Brain pericyte (primary cell): ENCODE data around the gene TMEM184B.

ENCODE experiments used
- DNase-seq: peaks from one replicate; pipeline ENCODE4 v3.0.0-alpha.2; 2012; ENCODE audit warnings: low read depth, low spot score

The TMEM184B gene

GRCh38 chr22:38308791-38309498 lies 36.1 kb upstream of the TMEM184B start:
- no peak for DNase-seq

- no peak for DNase-seq
These were observed 33.0 kb upstream of the TMEM184B start for GRCh38 chr22:38305471-38306448.

DNA sequence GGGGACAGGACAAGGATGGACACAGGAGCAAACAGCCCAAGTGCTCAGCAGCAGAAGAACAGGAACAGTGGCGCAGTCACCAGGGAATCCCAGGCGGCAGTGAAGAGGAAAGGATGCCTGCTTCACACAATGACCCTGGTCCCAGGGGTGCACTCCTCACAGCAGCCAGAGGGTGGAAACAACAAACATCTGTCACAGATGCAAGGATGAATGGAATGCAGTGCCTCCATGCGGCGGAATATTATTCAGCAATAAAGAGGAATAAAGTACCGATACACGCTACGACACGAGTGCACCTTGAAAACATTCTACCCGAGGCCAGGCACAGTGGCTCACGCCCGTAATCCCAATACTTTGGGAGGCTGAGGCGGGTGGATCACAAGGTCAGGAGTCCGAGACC lies 31.7 kb upstream of the TMEM184B start:
- no peak for DNase-seq

GRCh38 chr22:38303974-38304373 lies 31.2 kb upstream of the TMEM184B start:
- no peak for DNase-seq

DNA sequence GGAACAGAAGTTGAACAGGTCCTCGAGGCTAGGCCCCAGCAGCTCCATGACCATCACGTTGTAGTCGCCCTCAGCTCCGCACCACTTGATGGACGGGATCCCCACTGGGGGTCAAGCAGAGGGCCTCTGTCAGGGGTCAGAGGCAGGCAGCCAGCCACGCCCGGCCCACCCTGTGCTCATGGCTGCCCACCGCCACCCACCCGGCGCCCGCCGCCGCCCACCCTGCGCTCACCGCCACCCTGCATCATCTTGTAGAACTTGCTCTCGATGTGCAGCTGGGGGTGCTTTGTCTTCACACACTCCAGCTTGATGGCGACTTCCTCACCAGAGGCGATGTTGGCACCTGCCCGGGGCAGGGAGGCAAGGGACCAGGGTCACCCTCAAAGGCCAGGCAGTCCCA lies 30.1 kb upstream of the TMEM184B start:
- no peak for DNase-seq

- no peak for DNase-seq
These were observed 28.1 kb upstream of the TMEM184B start for GRCh38 chr22:38300946-38301345.

DNA sequence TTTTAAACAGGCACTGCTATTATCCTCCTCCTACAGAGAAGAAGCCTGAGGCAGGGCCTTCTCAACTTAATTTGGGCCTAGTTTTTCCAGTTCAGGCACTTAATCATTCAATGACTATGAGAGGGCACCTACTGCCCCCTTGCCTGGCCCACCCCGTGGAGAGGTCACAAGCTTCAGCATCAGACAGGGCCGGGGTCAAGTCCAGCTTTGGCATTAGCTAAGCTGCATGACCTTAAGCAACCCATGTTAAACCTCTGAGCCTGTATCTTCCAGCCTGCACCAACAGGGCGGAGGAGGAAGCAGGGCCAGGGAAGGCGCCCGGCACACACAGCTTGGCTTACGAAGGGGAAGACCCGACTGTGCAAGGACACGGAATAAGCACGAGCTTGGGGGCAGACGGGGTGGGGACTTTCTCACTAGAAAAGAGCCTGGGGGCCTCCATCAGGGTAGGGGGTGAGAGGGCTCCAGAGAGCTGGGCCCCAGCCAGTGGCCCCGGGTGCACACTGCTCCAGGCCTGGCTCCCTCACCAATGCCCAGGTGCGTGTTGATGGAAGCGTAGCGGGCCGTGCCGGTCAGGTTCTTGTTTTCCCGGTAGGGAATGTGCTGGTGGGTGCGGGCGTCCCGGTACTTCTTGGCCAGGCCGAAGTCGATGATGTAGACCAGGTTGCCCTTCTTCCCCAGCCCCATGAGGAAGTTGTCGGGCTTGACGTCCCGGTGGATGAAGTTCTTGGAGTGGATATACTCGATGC lies 27.6 kb upstream of the TMEM184B start:
- DNase-seq: no peak

DNA sequence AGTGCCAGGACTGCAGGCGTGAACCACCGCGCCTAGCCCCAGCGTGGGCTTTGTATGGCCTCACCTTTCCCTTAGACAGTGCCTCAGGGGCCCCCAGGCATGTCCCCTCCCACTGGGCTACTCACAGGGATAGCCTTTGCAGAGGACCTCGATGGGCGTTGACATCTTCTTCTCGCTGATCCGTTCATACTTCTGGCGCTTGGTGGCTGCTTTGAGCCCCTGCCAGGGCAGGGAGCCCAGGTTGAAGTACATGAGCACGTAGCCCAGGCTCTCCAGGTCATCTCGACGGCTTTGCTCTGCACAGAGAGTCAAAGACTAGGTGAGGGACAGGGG lies 26.9 kb upstream of the TMEM184B start:
- no peak for DNase-seq

- no peak for DNase-seq
These were observed 25.6 kb upstream of the TMEM184B start for GRCh38 chr22:38298312-38299005.

GRCh38 chr22:38296372-38296771 lies 23.6 kb upstream of the TMEM184B start:
- DNase-seq: no peak

- DNase-seq: no peak
These were observed 23.1 kb upstream of the TMEM184B start for GRCh38 chr22:38295863-38296262.

DNA sequence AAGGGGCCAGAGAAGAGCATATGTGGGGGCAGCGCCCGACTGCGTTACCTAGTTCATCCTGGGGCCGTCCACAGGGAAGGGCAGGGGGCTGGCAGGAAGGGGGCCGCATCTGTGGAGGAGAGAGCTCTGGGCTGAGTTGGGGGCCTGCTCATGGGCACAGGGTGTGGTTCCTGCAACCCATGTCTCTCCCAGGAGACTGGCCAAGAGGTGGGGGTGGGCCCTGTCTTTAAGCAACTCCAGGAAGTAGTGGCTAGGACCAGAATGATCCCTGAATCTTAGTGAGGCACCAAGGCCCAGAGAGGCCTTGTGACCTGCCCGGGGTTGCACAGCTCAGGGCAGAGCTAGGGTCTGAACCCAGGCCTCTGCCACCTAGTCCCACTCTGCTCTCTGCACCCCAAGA lies 22.5 kb upstream of the TMEM184B start:
- DNase-seq: no peak

DNA sequence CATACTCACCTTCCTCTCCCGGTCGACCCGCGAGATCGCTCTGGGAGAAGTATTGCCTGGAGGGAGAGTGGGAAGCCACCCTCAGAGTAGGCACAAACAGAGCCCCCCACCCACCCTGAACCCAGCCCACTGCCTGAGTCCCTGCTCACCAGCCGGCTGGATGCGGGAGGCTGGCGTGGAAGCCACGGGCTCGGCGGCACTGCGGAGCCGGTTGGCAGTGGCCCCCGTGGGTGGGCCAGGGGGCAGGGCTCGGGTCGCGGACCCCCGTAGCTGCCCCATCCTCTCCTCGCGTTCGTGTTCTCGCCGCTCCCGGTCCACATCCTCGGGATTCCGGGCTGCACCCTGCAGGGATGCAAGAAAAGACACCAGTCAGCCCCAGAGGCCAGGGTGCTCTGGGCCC lies 21.4 kb upstream of the TMEM184B start:
- no peak for DNase-seq

DNA sequence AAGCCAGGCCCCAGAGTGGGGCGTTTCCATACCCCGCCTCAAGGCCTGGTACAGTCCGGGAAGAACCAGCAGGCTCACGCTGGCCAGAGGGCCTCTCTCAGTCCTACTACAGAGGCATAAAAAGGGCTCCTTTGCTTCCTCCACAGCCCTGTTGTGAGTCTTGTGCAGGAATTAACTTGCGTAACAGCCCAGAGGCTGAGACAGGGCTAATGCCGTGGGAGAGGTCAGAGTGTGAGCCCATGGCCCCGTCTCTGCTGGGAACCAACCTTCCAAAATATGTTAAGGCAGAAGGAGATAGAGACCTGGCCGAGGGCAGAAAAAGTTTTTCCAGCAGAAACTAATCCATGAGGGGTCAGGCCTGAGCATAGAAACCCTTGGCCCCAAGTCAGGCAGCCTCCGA lies 19.9 kb upstream of the TMEM184B start:
- no peak for DNase-seq

GRCh38 chr22:38291201-38291777 lies 18.5 kb upstream of the TMEM184B start:
- no peak for DNase-seq

GRCh38 chr22:38290347-38290746 lies 17.5 kb upstream of the TMEM184B start:
- DNase-seq: no peak

DNA sequence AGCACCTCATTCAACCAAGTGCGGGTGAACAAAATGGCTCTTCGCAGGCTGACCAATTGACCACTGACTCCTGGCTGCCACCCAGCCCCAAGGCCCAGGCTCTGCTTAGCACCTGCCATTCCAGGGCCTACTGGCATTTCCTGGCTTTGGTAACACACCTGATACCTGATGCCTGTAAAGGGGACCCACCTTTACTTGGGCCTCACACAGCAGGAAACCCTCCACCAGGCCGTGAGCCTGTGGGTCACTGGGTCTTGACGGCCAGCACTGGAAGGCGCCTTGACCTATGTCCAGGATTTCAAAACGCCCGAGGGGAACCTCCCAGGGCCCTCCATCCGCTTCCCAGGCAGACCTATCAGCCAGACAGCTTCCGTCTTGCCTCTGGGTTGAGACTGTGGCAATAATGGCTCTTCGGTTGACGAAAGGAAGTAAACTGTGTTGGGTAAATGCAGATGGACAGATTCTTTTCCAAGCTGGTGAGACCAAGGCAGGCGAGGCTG lies 16.8 kb upstream of the TMEM184B start:
- DNase-seq: no peak

DNA sequence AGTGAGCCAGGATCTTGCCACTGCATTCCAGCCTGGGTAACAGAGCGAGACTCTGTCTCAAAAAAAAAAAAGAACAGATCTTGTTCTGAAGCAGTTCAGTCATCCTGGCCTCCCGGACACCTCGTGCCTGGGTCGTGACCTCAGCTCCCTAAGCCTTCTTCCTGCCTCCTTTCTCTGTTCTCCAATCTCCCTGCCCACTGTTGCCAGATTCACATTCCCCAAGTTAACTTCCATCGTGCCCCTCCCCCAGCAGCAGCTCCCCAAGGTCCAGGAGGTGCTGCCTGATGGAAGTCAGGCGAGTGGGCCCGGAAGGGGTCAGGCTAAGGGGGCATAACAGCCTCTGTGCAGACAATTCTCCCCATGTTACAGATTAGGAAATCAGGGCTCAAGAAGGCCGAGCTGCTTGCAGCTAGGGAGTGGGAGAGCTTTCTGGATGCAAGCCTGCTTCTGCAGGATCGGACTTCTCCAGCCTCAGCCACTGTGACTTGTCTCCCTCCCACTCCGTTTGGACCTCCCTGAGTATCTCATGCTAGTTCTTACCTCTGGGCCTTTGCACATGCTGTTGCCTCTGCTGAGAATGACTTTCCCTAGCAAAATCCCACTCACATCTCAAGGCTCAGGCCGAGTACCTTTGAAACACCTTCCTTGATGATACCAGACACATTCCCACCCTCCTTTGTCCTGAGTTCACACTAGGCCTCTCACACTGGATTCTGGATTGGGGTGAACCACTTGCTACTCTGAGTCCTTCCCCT lies 14.3 kb upstream of the TMEM184B start:
- DNase-seq: no peak

DNA sequence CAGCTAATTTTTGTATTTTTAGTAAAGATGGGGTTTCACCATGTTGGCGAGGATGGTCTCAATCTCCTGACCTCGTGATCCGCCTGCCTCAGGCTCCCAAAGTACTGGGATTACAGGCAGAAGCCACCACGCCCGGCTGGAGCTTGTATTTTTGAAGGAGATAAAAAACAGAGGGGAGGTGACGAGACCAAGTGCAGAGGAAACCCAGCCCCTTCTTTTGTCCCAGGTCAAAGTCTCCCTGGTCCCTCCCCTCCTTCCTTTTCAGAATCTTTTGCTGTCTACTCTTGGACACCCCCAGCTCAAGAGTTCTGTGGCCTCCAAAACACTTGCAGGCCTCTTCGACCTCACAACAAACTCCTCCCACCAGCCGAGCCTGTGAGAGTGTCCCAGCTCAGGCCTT lies 12.2 kb upstream of the TMEM184B start:
- no peak for DNase-seq

DNA sequence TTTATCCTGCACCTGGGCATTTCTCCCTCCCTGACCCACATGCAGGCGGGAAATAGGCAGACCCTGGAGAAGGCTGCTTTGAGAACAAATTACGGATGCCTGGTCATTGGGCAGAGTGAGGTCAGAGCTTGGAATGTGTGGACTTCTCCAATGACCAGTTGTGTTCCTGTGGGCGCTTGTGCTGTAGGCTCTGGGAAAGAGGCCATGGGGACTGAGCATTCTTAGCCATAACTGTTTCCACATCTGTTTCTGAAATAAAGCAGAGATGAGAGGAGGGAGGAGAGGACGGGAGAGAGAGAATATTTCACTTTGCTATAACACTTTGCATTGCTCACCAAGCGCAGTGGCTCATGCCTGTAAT lies 11.2 kb upstream of the TMEM184B start:
- DNase-seq: no peak

- DNase-seq: no peak
These were observed 9.6 kb upstream of the TMEM184B start for GRCh38 chr22:38282397-38282796.
